Measurements from ENCODE around the gene GALNT5.
"Not testable (repeated sequence)": the region's sequence is repeated elsewhere in the genome, so short reads cannot be mapped to it uniquely, and the experiment has no call there.

The GALNT5 gene

GRCh38 chr2:157257312-157258252 lies at the start of gene GALNT5:
Gene GALNT5, plus strand, starts transcription at chr2:157257705. Its CDS starts 378 bp downstream, at chr2:157258083.
- DNase-seq (ENCODE audit: low read depth, low spot score): peak; percentile 79

GRCh38 chr2:157216286-157216965 lies 41.1 kb upstream of the GALNT5 start:
- DNase-seq (ENCODE audit: low read depth, low spot score): no peak

GRCh38 chr2:157217409-157217808 lies 40.1 kb upstream of the GALNT5 start:
- no peak for DNase-seq (ENCODE audit: low read depth, low spot score)

GRCh38 chr2:157218911-157219310 lies 38.6 kb upstream of the GALNT5 start:
- no peak for DNase-seq (ENCODE audit: low read depth, low spot score)

- DNase-seq (ENCODE audit: low read depth, low spot score): no peak
These were observed 37.0 kb upstream of the GALNT5 start for GRCh38 chr2:157220502-157220901.

GRCh38 chr2:157221394-157221988 lies 36.0 kb upstream of the GALNT5 start:
- no peak for DNase-seq (ENCODE audit: low read depth, low spot score)

- DNase-seq (ENCODE audit: low read depth, low spot score): no peak
These were observed 33.8 kb upstream of the GALNT5 start for GRCh38 chr2:157223624-157224205.

GRCh38 chr2:157224448-157224847 lies 33.1 kb upstream of the GALNT5 start:
- not testable (repeated sequence) for DNase-seq (ENCODE audit: low read depth, low spot score)

- DNase-seq (ENCODE audit: low read depth, low spot score): no peak
These were observed 29.9 kb upstream of the GALNT5 start for GRCh38 chr2:157227592-157227991.

GRCh38 chr2:157228946-157229345 lies 28.6 kb upstream of the GALNT5 start:
- no peak for DNase-seq (ENCODE audit: low read depth, low spot score)

- peak; percentile 86 for DNase-seq (ENCODE audit: low read depth, low spot score)
These were observed 27.9 kb upstream of the GALNT5 start for GRCh38 chr2:157229572-157229971.

- DNase-seq (ENCODE audit: low read depth, low spot score): no peak
These were observed 26.0 kb upstream of the GALNT5 start for GRCh38 chr2:157231476-157231875.

- no peak for DNase-seq (ENCODE audit: low read depth, low spot score)
These were observed 24.0 kb upstream of the GALNT5 start for GRCh38 chr2:157233506-157233905.

GRCh38 chr2:157236404-157236803 lies 21.1 kb upstream of the GALNT5 start:
- no peak for DNase-seq (ENCODE audit: low read depth, low spot score)

- peak; percentile 62 for DNase-seq (ENCODE audit: low read depth, low spot score)
These were observed 19.2 kb upstream of the GALNT5 start for GRCh38 chr2:157238296-157238695.

- no peak for DNase-seq (ENCODE audit: low read depth, low spot score)
These were observed 12.8 kb upstream of the GALNT5 start for GRCh38 chr2:157244691-157245090.

- DNase-seq (ENCODE audit: low read depth, low spot score): no peak
These were observed 12.2 kb upstream of the GALNT5 start for GRCh38 chr2:157245144-157245840.

GRCh38 chr2:157245846-157246764 lies 11.4 kb upstream of the GALNT5 start:
- peak; percentile 92 for DNase-seq (ENCODE audit: low read depth, low spot score)

GRCh38 chr2:157246765-157247407 lies 10.6 kb upstream of the GALNT5 start:
- peak; percentile 78 for DNase-seq (ENCODE audit: low read depth, low spot score)

GRCh38 chr2:157250836-157251235 lies 6.7 kb upstream of the GALNT5 start:
- no peak for DNase-seq (ENCODE audit: low read depth, low spot score)
